Hypothalamus (tissue), 51 donors: ENCODE measurements around the gene GNAI3.
"Not testable (repeated sequence)": the region's sequence is repeated elsewhere in the genome, so short reads cannot be mapped to it uniquely, and the experiment has no call there.

Experiments used
- DNase-seq, 51 donors: peaks; one replicate each; lab custom pipeline; 2025; lab: John Stamatoyannopoulos, UW

The GNAI3 gene

GRCh38 chr1:109654519-109654918 lies 106.1 kb downstream of the GNAI3 start:
- no peak for DNase-seq

- peak in 49 of 51 donors; percentile 17 to 85 (median 64) for DNase-seq
These were observed 107.5 kb downstream of the GNAI3 start, which contains the start of gene GSTM4 for GRCh38 chr1:109655615-109656519. TSS of gene GSTM4 (plus strand) at chr1:109656099. CDS start at chr1:109656390, 291 bp downstream.

DNA sequence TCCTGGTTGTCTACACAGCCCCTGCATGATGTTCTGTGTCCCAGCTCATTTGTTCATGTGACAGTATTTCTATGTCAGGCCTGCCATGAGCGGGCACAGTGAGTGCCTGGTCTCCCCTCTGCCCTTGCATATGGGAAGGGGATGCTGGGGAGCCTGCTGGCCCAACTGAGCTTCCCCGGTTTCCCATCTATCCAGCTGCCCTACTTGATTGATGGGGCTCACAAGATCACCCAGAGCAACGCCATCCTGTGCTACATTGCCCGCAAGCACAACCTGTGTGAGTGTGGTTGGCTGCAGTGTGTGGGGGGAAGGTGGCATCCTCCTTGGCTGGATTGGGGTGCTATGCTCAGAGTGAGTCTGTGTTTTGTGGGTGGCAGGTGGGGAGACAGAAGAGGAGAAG lies 109.0 kb downstream of the GNAI3 start:
- DNase-seq: no peak

- DNase-seq: no peak
These were observed 109.6 kb downstream of the GNAI3 start for GRCh38 chr1:109657970-109658369.

- no peak for DNase-seq
These were observed 110.2 kb downstream of the GNAI3 start for GRCh38 chr1:109658533-109659042.

DNA sequence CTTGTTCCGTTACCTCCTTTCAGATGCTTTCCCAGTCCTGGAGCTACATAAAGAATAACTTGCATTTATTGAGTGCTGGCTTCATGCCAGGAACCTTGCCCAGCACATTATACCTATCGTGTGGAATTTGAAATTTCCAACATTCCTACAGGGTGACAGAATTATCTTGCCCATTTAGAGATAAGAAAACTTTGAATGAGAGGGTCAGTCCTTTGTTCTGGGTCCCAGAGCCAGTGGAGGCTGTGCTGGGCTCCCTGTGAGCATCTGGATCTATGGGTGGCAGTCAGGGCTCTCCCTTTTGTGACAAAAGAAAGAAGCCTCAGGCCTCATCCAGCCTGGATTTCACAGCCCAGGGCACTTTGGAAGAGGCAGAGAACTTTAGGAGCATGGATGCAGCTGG lies 110.7 kb downstream of the GNAI3 start:
- DNase-seq: no peak

GRCh38 chr1:109659997-109660690 lies 111.7 kb downstream of the GNAI3 start:
- no peak for DNase-seq

DNA sequence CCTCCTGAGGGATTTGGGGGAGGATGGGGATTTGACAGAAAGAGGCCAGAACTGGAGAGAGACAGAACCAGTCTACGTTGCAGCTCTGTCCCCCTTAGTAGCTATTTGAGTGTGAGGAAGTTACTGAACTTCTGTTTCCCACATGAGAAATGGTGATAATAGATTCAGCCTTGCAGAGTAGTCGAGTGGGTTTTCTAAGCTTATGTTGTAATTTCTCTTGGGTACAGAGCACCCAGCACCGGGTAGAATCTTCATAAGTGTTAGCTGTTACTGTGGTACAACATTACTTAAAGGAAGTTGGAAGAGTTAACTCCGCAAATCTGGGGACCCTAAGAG lies 112.2 kb downstream of the GNAI3 start:
- DNase-seq: not testable (repeated sequence)

DNA sequence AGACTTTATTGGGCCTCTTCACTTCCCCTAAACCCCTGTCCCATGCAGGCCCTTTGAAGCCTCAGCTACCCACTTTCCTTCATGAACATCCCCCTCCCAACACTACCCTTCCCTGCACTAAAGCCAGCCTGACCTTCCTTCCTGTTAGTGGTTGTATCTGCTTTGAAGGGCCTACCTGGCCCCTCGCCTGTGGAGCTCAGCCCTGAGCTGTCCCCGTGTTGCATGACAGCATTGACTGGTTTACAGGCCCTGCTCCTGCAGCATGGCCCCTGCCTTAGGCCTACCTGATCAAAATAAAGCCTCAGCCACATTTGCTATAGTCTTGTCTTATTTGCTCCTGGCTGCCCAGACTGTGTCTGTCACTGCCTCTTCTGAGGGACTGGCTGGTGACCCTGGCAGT lies 113.0 kb downstream of the GNAI3 start:
- DNase-seq: no peak

DNA sequence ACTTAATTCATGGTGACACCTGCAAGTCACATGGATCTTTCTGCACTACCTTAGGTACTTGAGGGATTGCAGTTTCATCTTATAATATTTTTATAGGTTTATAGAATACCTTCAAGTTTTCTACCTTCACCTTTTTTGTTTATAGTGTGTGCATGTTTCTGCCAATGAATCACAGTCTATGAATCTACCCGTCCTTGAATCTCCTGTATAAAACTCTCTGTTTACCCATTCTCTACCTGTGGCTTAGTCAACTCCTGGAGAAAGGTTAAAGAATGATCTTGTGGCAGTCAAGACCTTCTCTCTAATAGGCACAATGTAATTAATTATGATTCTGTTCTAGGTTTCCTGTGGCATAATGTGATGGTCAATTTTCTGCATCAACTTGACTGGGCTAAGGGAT lies 116.3 kb downstream of the GNAI3 start:
- no peak for DNase-seq

DNA sequence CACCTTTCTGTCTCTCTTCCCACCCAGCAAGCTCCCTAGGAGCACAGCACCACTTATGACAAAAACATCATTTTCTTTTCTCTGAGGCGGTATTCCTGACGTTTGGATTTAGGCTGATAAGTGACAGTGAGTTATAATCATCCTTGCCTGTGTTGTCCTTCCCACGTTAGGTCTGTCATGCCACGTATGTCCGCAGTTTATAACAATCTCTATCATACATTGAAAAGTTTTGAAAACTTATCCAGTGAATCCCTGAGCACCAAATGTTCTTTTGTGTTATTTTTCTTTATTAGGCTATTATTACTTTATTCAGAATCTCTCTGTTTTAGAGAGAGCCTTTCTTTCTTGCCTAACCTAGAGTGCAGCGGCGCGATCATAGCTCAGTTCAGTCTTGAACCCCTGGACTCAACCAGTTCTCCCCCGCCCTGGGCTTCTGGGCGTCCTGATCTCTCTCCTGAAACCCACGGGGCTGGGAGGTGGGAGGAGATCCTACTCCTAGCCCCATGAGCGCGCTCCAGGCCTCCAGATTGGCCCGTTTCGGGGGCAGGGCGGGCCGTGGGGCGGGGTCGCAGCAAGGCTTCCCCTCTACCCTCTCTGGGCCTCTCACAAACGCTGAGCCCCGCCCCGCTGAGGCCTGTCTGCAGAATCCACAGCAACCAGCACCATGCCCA lies 119.2 kb downstream of the GNAI3 start, which contains the start of gene GSTM2:
Gene GSTM2, plus strand, starts transcription at position 606 of the 671 bp plus-strand sequence. Its CDS starts 59 bp downstream, at position 665.
- peak in 49 of 51 donors; percentile 25 to 92 (median 80) for DNase-seq
